ENCODE data around the gene ZNF780A.

DNA sequence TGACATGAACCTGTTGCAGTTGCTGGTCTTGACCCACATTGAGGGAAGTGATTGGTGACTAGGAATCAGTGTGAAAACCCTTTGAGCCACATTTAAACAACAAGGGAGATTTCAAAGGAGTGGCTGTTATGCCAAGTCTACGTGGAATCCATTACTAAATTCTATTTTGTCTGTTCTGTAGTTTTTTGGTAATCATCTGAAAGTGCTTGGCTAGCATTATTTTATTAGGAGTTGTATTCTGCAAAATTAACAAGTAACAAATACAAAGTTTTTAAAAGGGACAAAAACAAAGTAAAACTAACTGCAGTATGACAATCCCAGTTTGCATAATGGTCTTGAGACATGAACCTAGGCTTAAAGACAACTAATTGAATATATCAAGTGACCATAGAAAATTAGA, 14.0 kb upstream of the ZNF780A start:
- TF ChIP-seq CTCF (IDR thresholded peaks at IDR 0.05), result no peak
- no peak for TF ChIP-seq POLR2A (IDR thresholded peaks at IDR 0.05)

Data from gastroesophageal sphincter (tissue), 3 donors.